ENCODE measurements around the gene PTTG1IP.

PTTG1IP gene

DNA sequence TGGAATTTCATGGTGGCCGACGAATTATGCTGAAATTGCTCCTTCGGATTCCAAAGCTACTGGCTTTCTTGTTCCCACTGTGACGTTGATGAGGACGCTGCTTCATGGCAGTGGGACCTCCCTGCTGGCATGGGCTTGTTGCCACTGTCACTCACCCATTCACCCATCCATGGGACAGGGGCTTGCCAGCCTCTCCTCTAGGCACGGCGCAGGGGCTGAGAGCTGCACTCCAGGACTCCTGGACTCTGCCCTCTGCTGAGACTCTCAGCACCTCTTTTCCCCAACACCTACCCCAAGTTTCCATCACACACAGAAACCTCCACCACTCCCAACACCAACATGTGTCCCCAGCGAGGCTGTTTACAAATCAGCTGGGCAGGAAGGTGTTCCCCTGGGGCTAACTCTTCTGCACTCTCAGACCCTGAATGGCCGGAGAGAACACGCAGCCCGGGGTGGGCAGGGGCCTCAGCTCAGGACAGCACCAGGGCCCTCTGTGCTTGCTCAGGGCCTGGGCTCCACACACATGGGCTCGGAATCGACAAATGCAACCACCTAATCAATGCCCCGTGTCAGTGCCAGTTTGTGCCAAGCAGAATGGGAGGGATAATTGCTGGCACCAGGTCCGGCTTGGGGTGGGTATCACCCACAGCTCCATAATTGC is 44.1 kb upstream of the PTTG1IP start:
- Histone ChIP-seq H3K27ac (ENCODE audit: low read depth, low read length) (no peak overlapping the region), H2AK5ac (ENCODE audit: low read length) (no peak overlapping the region), H3K27me3 (ENCODE audit: insufficient read depth, low read length) (peaks cover 24% of the 10 kb centered on the region), H3K4me1 (ENCODE audit: control insufficient read depth in 1 of 2, insufficient read depth in 2 of 2, low read length in 2 of 2) (no peaks in the 10 kb centered on the region), H3K9ac (ENCODE audit: low read length) (no peak overlapping the region), H3K79me2 (ENCODE audit: control insufficient read depth, insufficient read depth, low read length, poor library complexity) (no peaks in the 10 kb centered on the region), H4K91ac (ENCODE audit: low read depth, low read length) (no peak overlapping the region), H3K4me3 (ENCODE audit: low read depth, low read length) (no peak overlapping the region), H4K12ac (ENCODE audit: low read depth, low read length) (no peak overlapping the region), H3K23ac (ENCODE audit: low read length) (no peak overlapping the region), H2BK5ac (ENCODE audit: low read depth, low read length, poor library complexity) (no peak overlapping the region), H3K36me3 (ENCODE audit: control insufficient read depth in 1 of 2, insufficient read depth in 2 of 2, low read length in 2 of 2) (no peaks in the 10 kb centered on the region), H3K79me1 (ENCODE audit: low read length) (no peaks in the 10 kb centered on the region), H2AFZ (ENCODE audit: insufficient read depth, low read length, poor library complexity) (no peak overlapping the region), H2BK120ac (ENCODE audit: insufficient read depth, low read length, poor library complexity) (no peak overlapping the region), H3K14ac (ENCODE audit: low read length) (no peak overlapping the region), H4K8ac (ENCODE audit: low read depth, low read length) (no peak overlapping the region), H2BK12ac (ENCODE audit: low read length) (no peak overlapping the region), H3K4me2 (ENCODE audit: low read length) (no peak overlapping the region), H3K18ac (ENCODE audit: low read length) (no peak overlapping the region), H3K9me3 (ENCODE audit: insufficient read depth, low read depth, low read length) (peaks cover 7% of the 10 kb centered on the region), H3K4ac (ENCODE audit: low read depth, low read length) (no peak overlapping the region)
- no peak for DNase-seq
- no CpG with 5 or more reads among the region's 15 CpGs for WGBS (ENCODE audit: extremely low coverage, insufficient coverage, insufficient read length)

- Histone ChIP-seq H3K27me3 (ENCODE audit: insufficient read depth, low read length) (peaks cover 24% of the 10 kb centered on the region), H2BK12ac (ENCODE audit: low read length) (no peak overlapping the region), H3K4me2 (ENCODE audit: low read length) (no peak overlapping the region), H3K23ac (ENCODE audit: low read length) (no peak overlapping the region), H3K4ac (ENCODE audit: low read depth, low read length) (no peak overlapping the region), H4K91ac (ENCODE audit: low read depth, low read length) (no peak overlapping the region), H3K27ac (ENCODE audit: low read depth, low read length) (no peak overlapping the region), H3K36me3 (ENCODE audit: control insufficient read depth in 1 of 2, insufficient read depth in 2 of 2, low read length in 2 of 2) (no peaks in the 10 kb centered on the region), H4K8ac (ENCODE audit: low read depth, low read length) (no peak overlapping the region), H3K9me3 (ENCODE audit: insufficient read depth, low read depth, low read length) (peaks cover 7% of the 10 kb centered on the region), H2BK120ac (ENCODE audit: insufficient read depth, low read length, poor library complexity) (no peak overlapping the region), H2AFZ (ENCODE audit: insufficient read depth, low read length, poor library complexity) (no peak overlapping the region), H3K14ac (ENCODE audit: low read length) (no peak overlapping the region), H3K9ac (ENCODE audit: low read length) (no peak overlapping the region), H3K18ac (ENCODE audit: low read length) (no peak overlapping the region), H3K79me1 (ENCODE audit: low read length) (no peaks in the 10 kb centered on the region), H4K12ac (ENCODE audit: low read depth, low read length) (no peak overlapping the region), H3K4me3 (ENCODE audit: low read depth, low read length) (no peak overlapping the region), H3K4me1 (ENCODE audit: control insufficient read depth in 1 of 2, insufficient read depth in 2 of 2, low read length in 2 of 2) (no peaks in the 10 kb centered on the region), H3K79me2 (ENCODE audit: control insufficient read depth, insufficient read depth, low read length, poor library complexity) (no peaks in the 10 kb centered on the region), H2BK5ac (ENCODE audit: low read depth, low read length, poor library complexity) (no peak overlapping the region), H2AK5ac (ENCODE audit: low read length) (no peak overlapping the region)
- no CpG with 5 or more reads among the region's 7 CpGs for WGBS (ENCODE audit: extremely low coverage, insufficient coverage, insufficient read length)
- DNase-seq = no peak
Measured at GRCh38 chr21:44916965-44917364, 43.5 kb upstream of the PTTG1IP start.

GRCh38 chr21:44914176-44914874 is 40.8 kb upstream of the PTTG1IP start:
- Histone ChIP-seq H3K14ac (ENCODE audit: low read length) (no peak overlapping the region), H3K18ac (ENCODE audit: low read length) (no peak overlapping the region), H3K79me2 (ENCODE audit: control insufficient read depth, insufficient read depth, low read length, poor library complexity) (no peaks in the 10 kb centered on the region), H3K4ac (ENCODE audit: low read depth, low read length) (no peak overlapping the region), H2BK12ac (ENCODE audit: low read length) (no peak overlapping the region), H3K79me1 (ENCODE audit: low read length) (no peaks in the 10 kb centered on the region), H3K27ac (ENCODE audit: low read depth, low read length) (no peak overlapping the region), H3K4me3 (ENCODE audit: low read depth, low read length) (no peak overlapping the region), H2BK5ac (ENCODE audit: low read depth, low read length, poor library complexity) (no peak overlapping the region), H3K27me3 (ENCODE audit: insufficient read depth, low read length) (peaks cover 12% of the 10 kb centered on the region), H2AK5ac (ENCODE audit: low read length) (no peak overlapping the region), H2AFZ (ENCODE audit: insufficient read depth, low read length, poor library complexity) (no peak overlapping the region), H3K23ac (ENCODE audit: low read length) (no peak overlapping the region), H4K8ac (ENCODE audit: low read depth, low read length) (no peak overlapping the region), H3K9me3 (ENCODE audit: insufficient read depth, low read depth, low read length) (peaks cover 3% of the 10 kb centered on the region), H3K36me3 (ENCODE audit: control insufficient read depth in 1 of 2, insufficient read depth in 2 of 2, low read length in 2 of 2) (no peaks in the 10 kb centered on the region), H4K12ac (ENCODE audit: low read depth, low read length) (no peak overlapping the region), H3K4me2 (ENCODE audit: low read length) (no peak overlapping the region), H3K4me1 (ENCODE audit: control insufficient read depth in 1 of 2, insufficient read depth in 2 of 2, low read length in 2 of 2) (no peaks in the 10 kb centered on the region), H3K9ac (ENCODE audit: low read length) (no peak overlapping the region), H4K91ac (ENCODE audit: low read depth, low read length) (no peak overlapping the region), H2BK120ac (ENCODE audit: insufficient read depth, low read length, poor library complexity) (no peak overlapping the region)
- DNase-seq = no peak
- no CpG with 5 or more reads among the region's 18 CpGs for WGBS (ENCODE audit: extremely low coverage, insufficient coverage, insufficient read length)

DNA sequence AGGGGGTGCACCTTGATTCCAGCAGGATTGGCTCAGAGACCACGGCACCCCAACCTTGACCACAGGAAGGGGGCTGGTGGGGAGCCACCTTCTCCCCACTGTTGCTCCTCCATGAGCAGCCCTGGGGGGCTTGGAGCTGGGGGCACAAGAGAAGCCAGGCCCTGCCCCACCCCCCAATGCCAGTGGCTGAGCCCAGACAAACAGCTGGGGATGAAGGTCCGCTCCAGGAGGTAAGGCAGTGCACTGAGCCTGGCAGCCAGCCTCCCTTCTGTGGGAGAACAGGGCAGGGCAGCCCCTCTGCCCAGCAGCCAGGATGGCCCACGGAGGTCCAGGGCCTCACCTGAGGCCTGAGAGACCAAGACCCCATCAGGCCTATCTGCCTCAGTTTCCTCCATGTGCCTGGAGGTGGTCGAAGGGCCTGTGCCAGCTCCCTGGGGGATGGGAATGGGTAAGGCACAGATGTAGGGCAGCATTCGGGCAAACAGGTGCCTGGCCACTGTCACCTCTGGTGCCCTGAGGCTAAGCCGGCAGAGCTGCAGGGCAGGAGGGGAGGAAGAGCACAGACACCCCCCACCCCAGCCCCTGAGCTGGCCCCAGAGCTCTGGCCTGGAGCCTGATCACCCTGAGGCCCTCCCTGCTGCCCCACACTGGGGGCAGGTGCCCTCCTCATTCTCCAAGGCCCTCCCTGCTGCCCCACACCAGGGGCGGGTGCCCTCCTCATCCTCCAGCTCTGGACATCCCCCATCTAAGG is 40.1 kb upstream of the PTTG1IP start:
- H2AK5ac ChIP-seq (ENCODE audit: low read length) = no peak overlapping the region
- H2BK120ac ChIP-seq (ENCODE audit: insufficient read depth, low read length, poor library complexity) = no peak overlapping the region
- WGBS (ENCODE audit: extremely low coverage, insufficient coverage, insufficient read length) = no CpG with 5 or more reads among the region's 7 CpGs
- H3K14ac ChIP-seq (ENCODE audit: low read length) = no peak overlapping the region
- no peak overlapping the region for H2AFZ ChIP-seq (ENCODE audit: insufficient read depth, low read length, poor library complexity)
- H3K4me3 ChIP-seq (ENCODE audit: low read depth, low read length) = no peak overlapping the region
- no peak overlapping the region for H2BK5ac ChIP-seq (ENCODE audit: low read depth, low read length, poor library complexity)
- no peak overlapping the region for H3K4ac ChIP-seq (ENCODE audit: low read depth, low read length)
- no peak overlapping the region for H4K8ac ChIP-seq (ENCODE audit: low read depth, low read length)
- H4K91ac ChIP-seq (ENCODE audit: low read depth, low read length) = no peak overlapping the region
- DNase-seq = no peak
- no peak overlapping the region for H3K23ac ChIP-seq (ENCODE audit: low read length)
- no peak overlapping the region for H2BK12ac ChIP-seq (ENCODE audit: low read length)
- H3K9me3 ChIP-seq (ENCODE audit: insufficient read depth, low read depth, low read length) = peaks cover 3% of the 10 kb centered on the region
- no peak overlapping the region for H3K4me2 ChIP-seq (ENCODE audit: low read length)
- no peaks in the 10 kb centered on the region for H3K79me2 ChIP-seq (ENCODE audit: control insufficient read depth, insufficient read depth, low read length, poor library complexity)
- no peaks in the 10 kb centered on the region for H3K36me3 ChIP-seq (ENCODE audit: control insufficient read depth in 1 of 2, insufficient read depth in 2 of 2, low read length in 2 of 2)
- no peak overlapping the region for H4K12ac ChIP-seq (ENCODE audit: low read depth, low read length)
- H3K9ac ChIP-seq (ENCODE audit: low read length) = no peak overlapping the region
- no peak overlapping the region for H3K27ac ChIP-seq (ENCODE audit: low read depth, low read length)
- no peak overlapping the region for H3K18ac ChIP-seq (ENCODE audit: low read length)
- H3K79me1 ChIP-seq (ENCODE audit: low read length) = no peaks in the 10 kb centered on the region
- H3K4me1 ChIP-seq (ENCODE audit: control insufficient read depth in 1 of 2, insufficient read depth in 2 of 2, low read length in 2 of 2) = no peaks in the 10 kb centered on the region
- peaks cover 10% of the 10 kb centered on the region for H3K27me3 ChIP-seq (ENCODE audit: insufficient read depth, low read length)

Measured in trophoblast cell (in vitro differentiated cells and primary cell).